Vagina (tissue), 2 donors: Measurements from ENCODE around the gene MINDY4.

Experiments
- CTCF ChIP-seq, 3 experiments: fragments of 450-650 bp in 2 of 3; fragments of 200-600 bp in 1 of 3; sonication (generic) in 1 of 3; IDR thresholded peaks; one replicate each; pipeline ENCODE4 v1.5.1; 2017 to 2019; ENCODE audit warnings: antibody characterized with exemption in 3 of 3, mild to moderate bottlenecking in 2 of 3, moderate library complexity in 2 of 3
- POLR2A ChIP-seq, 2 donors: fragments of 450-650 bp; IDR thresholded peaks; one replicate each; pipeline ENCODE4 v1.6.1; 2017; ENCODE audit warnings: antibody characterized with exemption in 2 of 2, mild to moderate bottlenecking in 2 of 2, moderate library complexity in 2 of 2
- POLR2AphosphoS5 ChIP-seq, 2 donors: sonication (generic); formaldehyde crosslinking; IDR thresholded peaks; one replicate each; pipeline ENCODE4 v1.9.0; 2017; ENCODE audit warnings: antibody characterized with exemption in 2 of 2, mild to moderate bottlenecking in 2 of 2, low read depth in 1 of 2; ENCODE audit not compliant: insufficient read depth in 1 of 2

DNA sequence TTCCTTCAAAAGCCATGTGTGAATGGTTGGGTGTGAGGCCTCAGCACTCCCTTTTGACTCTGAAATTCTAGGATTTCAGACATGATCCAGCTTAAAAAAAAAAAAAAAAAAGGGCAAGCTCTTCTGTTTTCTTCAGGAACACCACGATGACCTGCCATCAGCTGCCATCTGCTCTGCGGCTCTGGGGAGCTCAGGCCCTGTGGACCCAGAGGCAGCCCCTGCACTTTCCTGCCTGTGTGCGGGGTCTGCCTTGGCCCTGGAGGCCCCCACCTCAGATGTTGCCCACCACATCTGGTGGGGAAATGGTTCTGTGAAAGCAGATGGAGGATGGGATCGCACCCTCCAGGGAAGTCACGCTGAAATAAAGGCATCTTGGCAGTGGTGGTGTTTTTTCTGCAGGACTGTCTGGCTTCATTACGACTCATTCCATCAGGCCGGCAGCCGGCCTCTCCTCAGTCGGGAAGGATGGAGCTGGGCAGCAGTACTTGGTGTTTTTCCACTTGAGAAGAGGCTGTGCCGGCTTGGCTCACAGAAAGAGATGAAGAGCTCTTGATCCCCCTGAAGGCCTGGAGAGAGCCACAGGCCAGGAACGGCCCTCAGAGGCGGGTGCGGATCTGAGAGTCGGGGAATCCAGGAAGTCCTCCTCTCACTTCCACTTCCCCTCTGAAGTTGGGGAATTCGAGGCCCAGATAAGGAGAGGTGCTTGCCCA, 74.4 kb downstream of the MINDY4 start:
- TF ChIP-seq CTCF (IDR thresholded peaks at IDR 0.05) (no peak), POLR2AphosphoS5 (IDR thresholded peaks at IDR 0.05; ENCODE audit: insufficient read depth in 1 of 2, low read depth in 1 of 2) (peak in 1 of 2 donors; percentile 20), POLR2A (IDR thresholded peaks at IDR 0.05) (no peak)
